Heart left ventricle (tissue), 16 donors: ENCODE data around the gene USP22. TPM values are rescaled to one million over a fixed set of nuclear protein-coding genes. Genes with fewer than 3 reads are reported as not detected.

Experiments
- ATAC-seq, 4 donors: fragments of 200-7000 bp; cut with Tn5 transposase; one replicate each; pipeline ENCODE4 v1.9.1; 2020 to 2022; ENCODE audit warnings: moderate library complexity in 4 of 4, mild to moderate bottlenecking in 3 of 4, moderate number of reproducible peaks in 1 of 4
- DNase-seq, 5 donors: peaks; one replicate each; pipeline ENCODE4 v3.0.0-alpha.2; 2020
- H3K27ac ChIP-seq, 12 donors: fragments of 200-600 bp; sonication (generic) in 4 of 12; one replicate each; pipeline versions ENCODE4 v1.5.0 to v1.8.0; 2016 to 2022; ENCODE audit warnings: mild to moderate bottlenecking in 2 of 12
- H3K27me3 ChIP-seq, 9 donors: fragments of 200-600 bp; sonication (generic) in 2 of 9; one replicate each; pipeline versions ENCODE4 v1.5.1 to v1.8.0; 2016 to 2022; ENCODE audit warnings: mild to moderate bottlenecking in 3 of 9
- H3K36me3 ChIP-seq, 9 donors: fragments of 200-600 bp; sonication (generic) in 2 of 9; one replicate each; pipeline versions ENCODE4 v1.5.0 to v1.8.0; 2018 to 2022; ENCODE audit warnings: mild to moderate bottlenecking in 2 of 9
- H3K4me1 ChIP-seq, 12 donors: fragments of 200-600 bp; sonication (generic) in 4 of 12; one replicate each; pipeline versions ENCODE4 v1.5.0 to v1.8.0; 2016 to 2022; ENCODE audit warnings: mild to moderate bottlenecking in 3 of 12
- H3K4me3 ChIP-seq, 12 donors: fragments of 200-600 bp; sonication (generic) in 4 of 12; one replicate each; pipeline versions ENCODE4 v1.5.0 to v1.8.0; 2017 to 2022; ENCODE audit warnings: mild to moderate bottlenecking in 9 of 12, moderate library complexity in 4 of 12
- H3K9me3 ChIP-seq, 12 donors: fragments of 200-600 bp; sonication (generic) in 4 of 12; one replicate each; pipeline versions ENCODE4 v1.5.0 to v1.8.0; 2016 to 2022; ENCODE audit warnings: mild to moderate bottlenecking in 1 of 12
- POLR2A ChIP-seq, 2 donors: fragments of 450-650 bp; IDR thresholded peaks; one replicate each; pipeline ENCODE4 v1.6.1; 2017; ENCODE audit warnings: antibody characterized with exemption in 2 of 2, mild to moderate bottlenecking in 2 of 2, moderate library complexity in 2 of 2
- WGBS, 4 donors: extraction: QIAGEN DNeasy Blood & Tissue Kit in 2 of 4; methylation state at CpG; one replicate each; pipeline versions ENCODE4 v1.1.5 to v1.1.7; 2013 to 2018; 5-methylcytosine and 5-hydroxymethylcytosine counted together
- intact Hi-C, 10 donors: fragments of 100-400 bp; cut with DNase I; formaldehyde crosslinking; loops; one replicate each; pipeline versions ENCODE4 v1.11.1 to v1.14.2; 2022
- polyA plus RNA-seq, 2 donors: library from polyadenylated mRNA; stranded (reverse); fragments of 200-250 nt; gene quantifications; one replicate each; pipeline ENCODE4 v1.2.3, GENCODE V29; 2013
- total RNA-seq, 9 donors: library from RNA; depleted of rRNA in 2 of 9; stranded (reverse); fragments of >200 nt in 2 of 9; fragmentation: NEBNext Ultra II Directional in 3 of 9; extraction: Animal tissue kit (Norgen Biotek cat#: 25700) in 3 of 9; gene quantifications; one replicate each; pipeline versions ENCODE4 v1.1.0 to v1.2.4, GENCODE V29; 2016 to 2023
- TF ChIP-seq, protein P1 (sequence below), 12 donors: fragments of 200-600 bp; sonication (generic) in 4 of 12; IDR thresholded peaks; one replicate each; pipeline versions ENCODE4 v1.5.0 to v1.8.0; 2018 to 2022; ENCODE audit warnings: antibody characterized with exemption in 12 of 12, mild to moderate bottlenecking in 5 of 12
- donor health status: ischemic (EF 13 %, LVEDD 7.1; RV severe dilation, severe dysfunction).
- donor health status: healthy with polysubstance abuse.
- donor health status: DM: no; HTN: yes; CAD: no.
- donor health status: DM: no; HTN: no; CAD: no.
- donor health status: ischemic (EF 25% LVEDD 6.9; RV normal size, moderate dysfunction).
- donor health status: ischemic (EF 25% LVEDD 5.7; RV mildly dilated, moderate dysfunction).
- donor health status: healthy.
- donor health status: DM: yes; HTN: yes; CAD: no.
- donor health status: ischemic (EF 35%, LVEDD 5.7; RV mildly dilated, moderate dysfunction).
- donor health status: nonischemic (EF 11% LVEDD 7.7; RV severe dilation, severe dysfunction).
- donor health status: DM: yes; HTN: yes; CAD: no.
- donor health status: PGD.
- donor health status: ischemic (EF 29% LVEDD 5.4; RV normal size, mild dysfunction).
- donor health status: nonischemic (EF 23%, LVEDD 6.1; RV moderate dilation, normal function).

The USP22 gene
- total and polyA plus RNA-seq, 11 donors, result 33.7 to 207 (median 169) TPM

GRCh38 chr17:20989991-20990855, 52.6 kb downstream of the USP22 start:
- no peak for TF ChIP-seq POLR2A (IDR thresholded peaks at IDR 0.05)
- TF ChIP-seq, protein P1, sequence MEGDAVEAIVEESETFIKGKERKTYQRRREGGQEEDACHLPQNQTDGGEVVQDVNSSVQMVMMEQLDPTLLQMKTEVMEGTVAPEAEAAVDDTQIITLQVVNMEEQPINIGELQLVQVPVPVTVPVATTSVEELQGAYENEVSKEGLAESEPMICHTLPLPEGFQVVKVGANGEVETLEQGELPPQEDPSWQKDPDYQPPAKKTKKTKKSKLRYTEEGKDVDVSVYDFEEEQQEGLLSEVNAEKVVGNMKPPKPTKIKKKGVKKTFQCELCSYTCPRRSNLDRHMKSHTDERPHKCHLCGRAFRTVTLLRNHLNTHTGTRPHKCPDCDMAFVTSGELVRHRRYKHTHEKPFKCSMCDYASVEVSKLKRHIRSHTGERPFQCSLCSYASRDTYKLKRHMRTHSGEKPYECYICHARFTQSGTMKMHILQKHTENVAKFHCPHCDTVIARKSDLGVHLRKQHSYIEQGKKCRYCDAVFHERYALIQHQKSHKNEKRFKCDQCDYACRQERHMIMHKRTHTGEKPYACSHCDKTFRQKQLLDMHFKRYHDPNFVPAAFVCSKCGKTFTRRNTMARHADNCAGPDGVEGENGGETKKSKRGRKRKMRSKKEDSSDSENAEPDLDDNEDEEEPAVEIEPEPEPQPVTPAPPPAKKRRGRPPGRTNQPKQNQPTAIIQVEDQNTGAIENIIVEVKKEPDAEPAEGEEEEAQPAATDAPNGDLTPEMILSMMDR (IDR thresholded peaks at IDR 0.05), result no peak
- Histone ChIP-seq H3K27ac (no peak overlapping the region), H3K9me3 (no peaks in the 10 kb centered on the region), H3K4me1 (peaks cover 0 to 18% (median 7%) of the 10 kb centered on the region in 12 donors), H3K4me3 (no peak overlapping the region), H3K27me3 (no peaks in the 10 kb centered on the region), H3K36me3 (no peaks in the 10 kb centered on the region)
- DNase-seq (no peak), ATAC-seq (no peak)
- WGBS, 4 donors, result 42 to 57% (median 50%) methylated on average over 6 of the region's 6 CpGs
- intact Hi-C loops, result loop anchor here in 9 of 10 donors (5.0 to 10.0 kb wide), 9 partner anchors 65 to 765 kb away; no protein-coding TSS in a partner anchor

GRCh38 chr17:20989481-20989880, 53.3 kb downstream of the USP22 start:
- no peaks in the 10 kb centered on the region for H3K36me3 ChIP-seq
- no peak for ATAC-seq
- no peak overlapping the region for H3K4me3 ChIP-seq
- H3K27ac ChIP-seq, result no peak overlapping the region
- no peaks in the 10 kb centered on the region for H3K27me3 ChIP-seq
- H3K9me3 ChIP-seq, result no peaks in the 10 kb centered on the region
- no peak for DNase-seq
- intact Hi-C loops, result loop anchor here in 2 of 10 donors (5.0 to 10.0 kb wide), 2 partner anchors 165 to 192 kb away; no protein-coding TSS in a partner anchor
- TF ChIP-seq, protein P1 (IDR thresholded peaks at IDR 0.05), result no peak
- TF ChIP-seq POLR2A (IDR thresholded peaks at IDR 0.05), result no peak
- H3K4me1 ChIP-seq, result peaks cover 0 to 18% (median 7%) of the 10 kb centered on the region in 12 donors
- WGBS, 4 donors, result 85 to 90% (median 88%) methylated on average over 7 of the region's 7 CpGs

- Histone ChIP-seq H3K4me1 (peaks cover 0 to 18% (median 7%) of the 10 kb centered on the region in 12 donors), H3K9me3 (no peaks in the 10 kb centered on the region), H3K36me3 (no peaks in the 10 kb centered on the region), H3K4me3 (no peak overlapping the region), H3K27ac (no peak overlapping the region), H3K27me3 (no peaks in the 10 kb centered on the region)
- WGBS, 4 donors, result 82 to 96% (median 94%) methylated on average over 3 of the region's 3 CpGs
- ATAC-seq (no peak), DNase-seq (no peak)
- no peak for TF ChIP-seq POLR2A (IDR thresholded peaks at IDR 0.05)
- TF ChIP-seq, protein P1 (IDR thresholded peaks at IDR 0.05), result no peak
- intact Hi-C loops, result loop anchor here in 2 of 10 donors (5.0 to 10.0 kb wide), 2 partner anchors 164 to 192 kb away; no protein-coding TSS in a partner anchor
Observed at GRCh38 chr17:20988896-20989295, 53.9 kb downstream of the USP22 start.

- Histone ChIP-seq H3K4me1 (peaks cover 0 to 15% (median 4%) of the 10 kb centered on the region in 12 donors), H3K27ac (no peak overlapping the region), H3K27me3 (no peaks in the 10 kb centered on the region), H3K9me3 (no peaks in the 10 kb centered on the region), H3K4me3 (no peak overlapping the region), H3K36me3 (no peaks in the 10 kb centered on the region)
- WGBS, 4 donors, result 88 to 93% (median 89%) methylated on average over 10 to 11 of the region's 11 CpGs
- DNase-seq (no peak), ATAC-seq (no peak)
- intact Hi-C loops, result loop anchor here in 2 of 10 donors (5.0 to 10.0 kb wide), 2 partner anchors 163 to 191 kb away; no protein-coding TSS in a partner anchor
- TF ChIP-seq, protein P1 (IDR thresholded peaks at IDR 0.05), result no peak
- no peak for TF ChIP-seq POLR2A (IDR thresholded peaks at IDR 0.05)
Observed at GRCh38 chr17:20988001-20988636, 54.7 kb downstream of the USP22 start.
